NCI-H1417 treated with DMSO at 0.1 percent for 48 hours (cell line): ENCODE measurements around the gene NCAPG2.

Experiments used
- DNase-seq: peaks from one replicate; lab custom pipeline; 2025; lab: John Stamatoyannopoulos, UW

NCAPG2 gene

DNA sequence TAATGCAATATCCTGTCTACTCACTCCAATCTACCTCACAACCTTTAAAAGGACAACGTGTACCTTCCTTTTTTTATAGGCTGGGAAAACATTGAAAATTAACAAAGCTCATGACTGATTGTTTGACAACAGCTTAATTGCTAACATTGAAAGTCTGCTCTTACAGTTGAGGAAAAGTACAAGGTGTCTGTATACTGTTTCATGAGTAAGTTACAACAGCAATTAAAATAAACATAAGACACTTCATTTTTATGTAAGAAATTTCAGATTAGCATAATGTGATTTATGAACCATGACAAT is 28.6 kb upstream of the NCAPG2 start:
- DNase-seq: no peak

- DNase-seq: no peak
Observed at GRCh38 chr7:158732494-158733219, 28.1 kb upstream of the NCAPG2 start.

- no peak for DNase-seq
Observed at GRCh38 chr7:158731761-158732160, 27.2 kb upstream of the NCAPG2 start.

- no peak for DNase-seq
Observed at GRCh38 chr7:158730383-158731346, 26.1 kb upstream of the NCAPG2 start.

DNA sequence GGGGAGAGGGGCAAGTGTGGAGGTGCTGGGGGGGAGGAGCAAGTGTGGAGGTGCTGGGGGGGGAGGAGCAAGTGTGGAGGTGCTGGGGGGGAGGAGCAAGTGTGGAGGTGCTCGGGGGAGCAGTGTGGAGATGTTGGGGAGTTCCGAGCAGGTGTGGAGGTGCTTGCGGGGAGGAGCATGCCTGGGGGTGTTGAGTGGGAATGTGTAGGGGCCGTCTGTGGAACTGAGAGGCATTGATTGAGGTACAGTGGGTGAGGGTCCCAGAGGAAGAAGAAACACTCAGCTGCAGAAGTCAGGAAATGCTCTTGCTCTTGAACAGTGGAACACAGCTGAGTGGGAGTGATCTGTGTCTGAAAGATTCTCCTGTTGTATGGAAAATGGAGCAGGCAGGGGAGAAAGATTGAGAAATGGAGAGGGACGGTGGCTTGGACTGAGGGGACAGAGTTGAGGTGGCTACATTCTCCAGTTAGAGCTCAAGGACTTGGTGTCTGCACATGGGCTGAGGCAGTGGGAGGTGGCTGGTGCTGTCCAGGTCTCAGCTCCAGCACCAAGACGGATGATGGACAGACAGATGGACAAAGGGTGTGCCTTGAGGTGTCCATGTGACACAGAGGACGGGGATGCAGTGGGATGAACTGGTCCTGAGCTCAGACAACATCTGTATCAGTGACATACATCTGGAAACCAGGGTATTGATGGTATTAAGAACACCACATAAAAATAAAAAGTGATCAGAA is 25.2 kb upstream of the NCAPG2 start:
- DNase-seq: no peak

DNA sequence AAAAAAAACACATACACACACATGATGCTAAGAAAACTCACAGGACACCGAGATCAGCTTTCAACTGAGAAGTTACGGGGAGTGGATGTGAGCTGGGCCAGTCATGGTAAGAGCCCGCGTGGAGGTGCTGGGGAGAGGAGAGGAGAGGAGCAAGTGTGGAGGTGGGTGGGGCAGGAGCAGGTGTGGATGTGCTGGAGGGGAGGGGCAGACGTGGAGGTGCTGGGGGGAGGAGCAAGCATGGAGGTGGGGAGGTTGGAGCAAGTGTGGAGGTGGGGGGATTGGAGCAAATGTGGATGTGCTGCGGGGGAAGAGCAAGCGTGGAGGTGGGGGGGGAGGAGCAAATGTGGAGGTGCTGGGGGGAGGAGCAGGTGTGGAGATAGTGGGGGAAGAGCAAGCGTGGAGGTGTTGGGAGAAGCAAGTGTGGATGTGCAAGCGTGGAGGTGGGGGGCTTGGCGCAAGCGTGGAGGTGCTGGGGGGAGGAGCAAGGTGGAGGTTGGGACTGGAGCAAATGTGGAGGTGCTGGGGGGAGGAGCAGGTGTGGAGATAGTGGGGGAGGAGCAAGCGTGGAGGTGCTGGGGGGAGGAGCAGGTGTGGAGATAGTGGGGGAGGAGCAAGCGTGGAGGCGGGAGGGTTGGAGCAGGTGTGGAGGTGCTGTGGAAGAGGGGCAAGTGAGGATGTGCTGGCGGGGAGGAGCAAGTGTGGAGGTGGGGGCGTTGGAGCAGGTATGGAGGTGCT is 24.5 kb upstream of the NCAPG2 start:
- DNase-seq: no peak

DNA sequence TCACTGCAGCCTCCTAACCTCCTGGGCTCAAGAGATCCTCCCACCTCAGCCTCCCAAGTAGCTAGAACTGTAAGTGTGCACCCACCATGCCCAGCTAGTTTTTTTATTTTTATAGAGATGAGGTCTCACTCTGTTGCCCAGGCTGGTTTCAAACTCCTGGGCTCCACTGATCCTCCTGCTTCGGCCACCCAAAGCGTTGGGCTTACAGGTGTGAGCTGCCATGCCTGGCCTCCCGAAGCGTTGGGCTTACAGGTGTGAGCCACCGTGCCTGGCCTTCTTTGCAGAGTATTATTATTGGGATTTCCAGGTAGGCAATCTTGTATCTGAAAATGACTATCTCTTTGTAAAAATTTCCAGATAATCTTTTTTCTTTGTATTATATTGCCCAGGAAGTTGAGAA is 23.1 kb upstream of the NCAPG2 start:
- DNase-seq: no peak

DNA sequence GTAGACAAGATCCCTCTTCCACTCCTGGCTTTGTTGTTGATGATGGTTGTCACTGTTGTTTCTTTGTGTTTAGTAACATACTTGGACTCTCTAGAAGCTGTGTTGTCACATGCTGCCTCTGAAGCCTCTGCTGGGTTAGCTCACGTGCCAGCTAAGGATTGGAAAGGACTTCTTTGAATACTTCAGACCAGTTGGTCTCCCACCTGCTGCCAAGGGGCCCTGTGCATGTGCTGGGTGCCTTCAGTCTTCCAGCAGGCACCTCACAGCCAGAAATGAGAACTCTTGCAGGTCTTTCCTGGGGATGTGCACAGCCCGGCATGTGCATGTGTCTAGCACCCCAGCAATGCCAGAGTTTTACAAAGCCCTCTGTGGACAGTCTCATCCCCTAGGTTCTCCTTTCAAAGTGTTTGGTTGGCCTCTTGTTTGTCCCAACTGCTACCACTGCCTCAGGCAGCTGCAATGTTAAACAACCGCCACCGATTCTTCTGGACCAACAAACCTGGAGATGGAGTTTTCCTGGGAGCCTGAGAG is 21.7 kb upstream of the NCAPG2 start:
- no peak for DNase-seq

DNA sequence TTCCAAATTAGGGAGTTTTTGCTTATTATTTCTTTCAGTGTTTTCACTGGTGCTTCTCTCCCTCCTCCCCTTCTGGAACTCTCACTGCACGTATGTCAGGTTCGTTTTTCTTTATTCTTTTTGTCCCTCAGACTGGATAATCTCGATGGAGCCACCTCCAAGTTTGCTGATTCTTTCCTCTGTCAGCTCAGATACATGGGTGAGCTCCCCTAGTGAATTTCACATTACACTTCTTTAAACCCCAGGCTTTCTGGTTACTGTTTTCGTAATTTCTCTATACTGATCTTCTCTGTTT is 20.8 kb upstream of the NCAPG2 start:
- no peak for DNase-seq

DNA sequence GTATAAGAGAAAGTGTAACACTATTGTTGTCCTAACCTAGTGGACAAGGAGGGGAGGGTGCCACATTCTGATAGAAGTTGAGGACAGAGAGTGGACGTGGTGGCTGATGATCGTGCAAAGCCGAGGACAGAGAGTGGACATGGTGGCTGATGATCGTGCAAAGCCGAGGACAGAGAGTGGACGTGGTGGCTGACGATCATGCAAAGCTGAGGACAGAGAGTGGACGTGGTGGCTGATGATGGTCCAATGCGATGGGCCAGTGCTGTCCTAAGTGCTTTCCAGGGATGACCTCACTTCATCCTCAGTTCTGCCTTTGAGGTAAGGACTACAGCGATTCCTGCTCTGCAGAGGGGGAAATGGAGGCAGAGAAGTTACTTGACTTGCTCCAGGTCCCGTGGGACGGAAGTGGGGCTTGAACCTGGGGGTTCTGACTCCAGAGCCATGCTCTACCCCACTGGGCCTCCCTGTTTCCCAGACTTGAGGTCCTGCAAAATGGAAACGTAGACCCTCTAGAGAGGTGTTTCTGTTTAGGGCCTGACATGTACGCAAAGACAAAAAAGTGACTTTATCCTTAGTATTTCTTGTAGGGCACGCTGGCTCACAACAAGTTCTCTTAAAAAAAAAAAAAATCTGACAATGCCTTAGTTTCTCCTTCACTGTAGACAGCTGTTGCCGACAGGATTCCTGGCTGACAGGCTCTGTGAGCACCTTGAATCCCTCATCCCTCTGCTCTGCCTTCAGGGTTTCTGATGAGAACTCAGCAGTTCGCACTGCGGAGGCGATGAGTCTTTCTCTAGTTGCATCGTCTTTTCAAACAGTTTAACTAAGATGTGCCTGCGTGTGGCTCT is 20.3 kb upstream of the NCAPG2 start:
- no peak for DNase-seq

- no peak for DNase-seq
Observed at GRCh38 chr7:158723714-158724385, 19.2 kb upstream of the NCAPG2 start.

GRCh38 chr7:158723266-158723665 is 18.7 kb upstream of the NCAPG2 start:
- no peak for DNase-seq

- no peak for DNase-seq
Observed at GRCh38 chr7:158722574-158723237, 18.1 kb upstream of the NCAPG2 start.

DNA sequence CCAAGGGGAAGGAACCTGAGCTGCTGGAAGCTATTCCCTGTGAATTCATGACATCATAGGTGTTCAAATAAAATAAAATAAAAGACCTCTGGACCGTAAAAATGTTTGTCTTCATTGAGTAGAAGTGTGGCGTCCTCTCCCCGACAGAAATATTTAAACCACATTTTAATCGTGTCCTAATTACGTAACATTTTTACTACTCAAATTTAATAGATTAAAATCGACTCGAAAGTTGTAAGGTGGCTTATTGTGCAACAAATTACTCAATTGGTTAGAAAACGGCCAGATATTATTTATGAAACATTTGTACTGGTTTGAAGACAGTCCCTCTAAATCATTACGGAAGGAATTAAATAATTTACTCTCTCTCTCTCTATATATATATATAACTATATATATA is 15.5 kb upstream of the NCAPG2 start:
- DNase-seq: no peak

DNA sequence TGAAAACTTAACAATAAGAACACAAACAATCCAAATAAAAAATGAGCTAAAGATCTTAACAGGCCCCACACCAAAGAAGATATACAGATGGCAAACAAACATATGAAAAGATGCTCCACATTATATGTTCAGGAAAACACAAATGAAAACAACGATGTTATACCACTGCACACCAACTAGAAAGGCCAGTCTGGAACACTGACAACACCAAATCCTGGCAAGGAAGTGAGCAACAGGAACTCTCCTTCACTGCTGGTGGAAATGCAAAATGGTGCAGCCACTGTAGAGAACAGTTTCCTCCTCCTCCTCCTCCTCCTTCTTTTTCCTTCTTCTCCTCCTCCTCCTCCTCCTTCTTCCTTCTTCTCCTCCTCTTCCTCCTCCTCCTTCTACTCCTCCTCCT is 12.2 kb upstream of the NCAPG2 start:
- no peak for DNase-seq

- no peak for DNase-seq
Observed at GRCh38 chr7:158710651-158711102, 6.1 kb upstream of the NCAPG2 start.

- DNase-seq: no peak
Observed at GRCh38 chr7:158707610-158708009, 3.0 kb upstream of the NCAPG2 start.

GRCh38 chr7:158706710-158707590 is 2.3 kb upstream of the NCAPG2 start:
- no peak for DNase-seq

DNA sequence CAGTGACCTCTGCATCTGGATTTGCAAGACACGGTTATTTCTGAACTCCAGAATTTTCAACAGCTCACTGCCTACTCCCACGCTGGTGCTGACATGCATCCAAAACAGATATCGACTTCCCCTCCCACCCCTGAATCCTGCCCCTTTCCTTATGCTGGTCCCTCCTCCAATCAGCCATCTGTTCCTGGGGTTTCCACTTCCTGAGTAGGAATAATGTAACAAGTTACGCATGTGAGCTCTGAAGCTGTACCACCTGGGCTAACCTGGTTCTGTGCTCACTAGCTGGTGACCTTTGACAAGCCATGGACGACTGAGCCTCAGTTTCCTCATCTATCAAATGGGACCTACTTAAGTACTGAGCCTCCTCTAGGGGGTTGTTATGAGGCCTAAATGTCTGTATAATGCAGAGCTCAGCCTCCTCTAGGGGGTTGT is 1.7 kb upstream of the NCAPG2 start:
- DNase-seq: no peak
